GM21576 (cell line): ENCODE results near the gene PTPRF.
"Not testable (repeated sequence)": the region's sequence is repeated elsewhere in the genome, so short reads cannot be mapped to it uniquely, and the experiment has no call there.

Experiments
- ATAC-seq: cut with Tn5 transposase; IDR thresholded peaks from one replicate; pipeline ENCODE4 v1.9.1; 2021; ENCODE audit warnings: mild to moderate bottlenecking, moderate library complexity; ENCODE audit not compliant: unreplicated experiment

PTPRF gene

DNA sequence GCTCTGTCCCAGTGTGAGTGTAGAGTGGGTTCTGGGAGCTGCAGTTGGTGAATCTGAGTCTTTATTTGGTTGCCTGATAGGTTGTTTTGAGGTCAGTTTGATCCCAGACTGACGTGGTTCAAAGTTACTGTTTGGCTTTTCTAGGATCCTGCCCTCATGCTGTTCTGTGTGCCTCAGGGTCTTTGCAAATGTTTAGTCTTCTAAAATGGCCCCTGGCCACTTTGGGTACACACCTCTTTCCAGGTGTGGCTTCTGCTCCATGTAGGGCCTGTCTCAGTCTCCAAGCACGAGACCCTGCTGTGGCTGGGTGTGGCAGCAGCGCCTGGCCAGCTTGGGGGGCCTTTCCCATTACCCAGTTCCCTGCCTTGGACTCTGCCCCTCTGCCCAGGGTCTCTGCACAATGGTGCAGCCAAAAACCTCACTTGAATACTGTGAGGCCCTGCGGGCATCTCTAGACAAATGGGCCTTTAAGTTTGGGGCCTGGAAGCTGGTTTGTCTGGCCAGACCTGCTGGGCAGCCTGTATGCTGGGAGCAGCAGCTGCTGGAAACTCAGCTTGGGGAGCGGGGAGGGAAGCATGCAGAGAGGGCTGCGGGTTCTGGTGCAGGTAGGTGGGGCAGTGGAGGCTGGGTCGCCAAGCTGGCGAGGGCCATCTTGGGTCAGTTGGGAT lies 5.6 kb downstream of the PTPRF start:
- ATAC-seq, result no peak

DNA sequence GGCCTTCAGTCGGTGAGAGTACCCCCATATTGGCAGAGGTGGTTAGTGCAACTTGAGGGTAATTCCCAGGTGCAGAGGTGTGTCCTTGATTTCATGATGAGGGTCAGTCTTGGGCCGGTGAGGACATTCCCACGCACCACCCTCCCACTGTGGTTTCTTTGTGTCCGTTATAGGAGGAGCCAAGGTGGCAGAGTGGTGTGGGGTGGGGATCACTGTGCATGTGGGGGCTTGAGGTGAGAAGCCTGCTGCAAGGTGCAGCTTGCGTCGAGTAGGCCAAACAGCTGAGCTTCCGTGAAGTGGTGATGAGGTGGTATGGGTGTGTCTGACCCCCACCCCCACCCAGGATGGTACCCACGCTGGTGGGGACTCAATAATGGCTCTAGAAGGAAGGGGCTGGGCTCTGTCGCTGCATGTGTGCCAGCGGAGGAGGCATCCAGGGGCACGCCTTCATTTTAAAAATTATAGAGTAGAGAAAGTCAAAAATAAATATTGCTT lies 6.2 kb downstream of the PTPRF start:
- ATAC-seq, result no peak

DNA sequence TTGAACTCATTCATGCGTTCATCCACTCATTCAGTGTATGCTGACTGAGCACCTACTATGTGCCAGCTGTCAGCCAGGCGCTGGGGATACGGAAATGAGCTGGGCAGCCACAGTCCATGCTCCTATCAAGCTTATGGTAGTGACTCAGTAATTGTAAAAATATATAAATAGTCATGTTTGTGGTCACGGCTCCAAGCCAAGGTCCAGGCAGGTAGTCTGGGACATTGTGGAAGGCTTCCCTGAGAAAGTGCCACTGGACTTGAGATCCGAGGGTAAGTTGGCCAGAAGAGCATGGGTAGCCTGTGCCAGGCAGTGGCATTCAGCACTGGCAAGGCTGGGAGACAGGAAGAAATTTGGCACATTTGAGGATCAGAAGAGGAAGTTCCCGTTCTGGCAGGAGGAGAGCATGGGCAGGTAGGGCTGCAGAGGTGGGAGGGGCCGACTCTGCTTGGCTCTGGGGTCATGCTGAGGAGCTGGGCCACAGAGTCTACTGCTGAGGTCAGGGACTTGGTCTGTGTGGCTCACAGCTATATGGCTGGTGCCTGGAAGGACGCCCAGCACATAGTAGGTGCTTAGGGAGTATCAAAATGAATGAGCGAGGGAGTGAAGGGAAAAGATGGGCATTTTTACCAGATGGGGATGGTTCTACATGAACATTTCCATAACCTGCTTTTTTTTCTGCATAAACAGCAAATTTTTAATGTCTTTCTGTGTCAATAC lies 6.9 kb downstream of the PTPRF start:
- ATAC-seq, result no peak

DNA sequence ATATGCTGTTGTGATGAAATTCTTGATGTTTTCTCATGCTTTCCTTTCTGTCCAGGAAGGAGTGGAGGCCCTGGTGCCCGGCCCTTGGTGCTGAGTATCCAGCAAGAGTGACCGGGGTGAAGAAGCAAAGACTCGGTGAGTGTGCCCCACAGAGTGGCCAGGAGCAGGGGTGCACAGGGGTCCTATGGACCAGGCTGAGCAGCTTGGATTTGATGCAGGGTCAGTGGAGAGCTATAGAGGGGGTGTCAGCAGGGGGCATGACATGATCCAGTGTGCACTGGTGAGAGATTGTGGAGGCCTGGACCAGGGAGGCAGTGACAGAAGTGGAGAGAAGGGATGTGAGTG lies 7.4 kb downstream of the PTPRF start:
- no peak for ATAC-seq

DNA sequence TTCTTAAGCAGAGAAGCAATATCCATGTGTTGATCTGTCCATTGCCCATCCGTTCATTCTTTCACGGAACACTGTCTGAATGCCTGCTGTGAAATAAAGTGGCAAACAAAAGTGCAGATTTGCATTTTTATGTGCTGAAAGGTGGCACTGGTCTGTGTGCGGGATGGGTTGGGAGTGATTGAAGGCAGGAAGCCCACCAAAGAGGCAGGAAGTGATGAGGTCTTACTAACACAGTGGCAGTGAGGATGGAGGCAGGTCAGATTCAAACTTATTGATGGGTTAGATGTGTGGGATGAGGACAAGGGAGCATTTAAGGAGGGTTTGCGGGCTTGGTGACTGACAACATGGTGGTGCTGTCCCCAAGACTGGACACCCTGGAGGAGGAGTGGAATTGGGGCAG lies 8.3 kb downstream of the PTPRF start:
- no peak for ATAC-seq

DNA sequence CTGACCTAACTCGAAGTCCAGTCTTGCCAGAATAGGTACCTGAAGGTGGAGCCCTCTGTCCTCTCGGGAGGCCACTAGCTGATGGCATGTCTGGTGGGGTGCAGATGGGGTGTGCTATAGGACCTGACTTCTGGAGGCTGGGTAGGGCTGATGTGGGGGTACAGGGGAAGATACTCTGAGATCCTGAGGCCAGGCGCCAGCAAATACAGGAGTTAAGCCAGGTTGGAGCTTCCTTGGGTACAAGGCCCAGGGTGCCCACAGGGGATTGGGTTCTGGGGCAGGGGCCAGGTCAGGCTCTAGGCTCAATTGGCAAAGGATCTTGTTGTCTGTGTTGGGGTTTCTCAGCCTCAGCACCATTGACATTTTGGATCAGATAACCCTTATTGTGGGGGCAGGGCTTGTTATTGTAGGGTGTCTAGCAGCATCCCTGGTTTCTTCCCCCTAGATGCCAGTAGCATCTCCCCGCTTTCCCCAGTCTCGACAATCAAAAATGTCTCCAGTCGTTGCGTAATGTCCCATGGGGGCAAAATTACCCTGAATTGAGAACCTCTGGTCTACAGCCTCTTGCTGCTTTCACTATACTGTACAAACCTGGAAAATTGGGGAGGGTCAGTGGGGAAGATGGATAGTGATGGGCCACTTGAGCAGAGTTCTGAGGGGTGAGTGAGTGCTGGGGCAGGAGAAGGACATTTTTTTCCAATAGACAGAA lies 9.2 kb downstream of the PTPRF start:
- ATAC-seq, result no peak

DNA sequence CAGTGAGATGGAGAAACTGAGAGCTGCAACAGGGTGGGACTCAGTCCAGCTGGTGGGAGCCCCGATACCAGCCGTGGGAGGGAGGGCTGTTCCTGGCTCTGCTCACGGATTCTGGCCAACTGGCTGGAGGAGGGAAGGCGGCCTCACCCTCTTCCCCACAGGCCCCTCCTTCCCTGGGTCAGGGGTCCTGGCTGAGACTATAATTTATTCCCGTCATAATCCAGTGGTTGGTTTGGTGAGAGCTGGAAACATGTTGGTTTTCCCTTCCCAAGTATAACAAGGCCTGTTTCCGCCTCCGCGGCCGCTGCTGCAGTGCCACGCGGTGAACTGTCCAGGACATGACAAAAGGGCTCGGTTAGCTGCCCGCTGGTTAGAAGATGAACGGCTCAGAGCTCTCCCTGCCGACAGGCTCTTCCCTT lies 10.0 kb downstream of the PTPRF start:
- ATAC-seq, result no peak

DNA sequence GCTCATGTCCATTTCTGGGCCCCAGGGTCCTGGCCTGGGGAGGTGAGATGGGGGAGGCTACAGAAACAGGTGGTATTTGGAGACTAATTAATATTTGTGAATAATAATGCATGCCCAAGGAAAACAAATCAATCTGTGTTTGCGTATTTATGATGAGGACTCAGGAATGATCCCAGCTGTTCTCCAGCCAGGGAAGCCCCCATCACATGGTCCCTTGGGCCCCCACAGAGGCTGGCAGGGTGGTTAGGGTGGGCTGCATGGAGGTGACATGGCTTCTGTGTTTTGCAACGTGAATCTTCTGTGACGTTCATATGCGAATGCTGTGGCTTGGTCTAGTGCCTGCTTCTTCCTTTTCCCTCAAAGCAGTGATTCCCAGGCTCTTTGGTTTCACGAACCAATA lies 10.5 kb downstream of the PTPRF start:
- no peak for ATAC-seq

DNA sequence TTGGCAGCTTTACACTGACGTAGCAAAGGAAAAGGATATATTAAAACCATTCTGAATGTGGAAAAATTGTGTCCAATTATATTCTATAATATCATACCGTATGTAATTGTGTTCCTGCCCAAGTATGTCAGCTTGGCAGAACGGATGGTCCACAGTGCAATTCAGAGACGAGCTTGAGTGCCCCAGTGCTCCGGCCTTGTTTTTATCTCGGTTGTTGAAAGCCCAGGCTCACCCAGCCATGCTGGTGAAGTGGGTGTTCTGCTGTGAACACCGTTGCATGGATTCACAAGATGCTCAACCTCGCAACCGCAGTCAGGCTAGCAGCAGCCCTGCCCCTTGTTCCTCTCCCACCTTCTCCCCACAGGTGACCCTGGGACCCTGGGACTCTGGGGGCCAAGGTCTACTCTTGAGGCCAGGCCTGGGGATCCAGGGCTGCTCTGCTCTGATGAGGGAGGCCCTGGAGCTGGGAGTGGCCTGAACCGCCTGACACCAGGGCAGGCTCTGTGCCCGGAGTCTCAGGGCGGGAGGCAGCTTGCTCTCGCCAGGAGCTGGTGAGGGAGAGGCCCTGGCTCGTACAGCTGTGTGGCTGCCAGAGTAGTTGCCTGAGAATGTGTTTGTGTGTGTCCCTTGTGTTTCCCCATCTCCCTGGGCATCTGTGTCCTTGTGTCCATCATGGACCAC lies 11.2 kb downstream of the PTPRF start:
- ATAC-seq, result no peak

DNA sequence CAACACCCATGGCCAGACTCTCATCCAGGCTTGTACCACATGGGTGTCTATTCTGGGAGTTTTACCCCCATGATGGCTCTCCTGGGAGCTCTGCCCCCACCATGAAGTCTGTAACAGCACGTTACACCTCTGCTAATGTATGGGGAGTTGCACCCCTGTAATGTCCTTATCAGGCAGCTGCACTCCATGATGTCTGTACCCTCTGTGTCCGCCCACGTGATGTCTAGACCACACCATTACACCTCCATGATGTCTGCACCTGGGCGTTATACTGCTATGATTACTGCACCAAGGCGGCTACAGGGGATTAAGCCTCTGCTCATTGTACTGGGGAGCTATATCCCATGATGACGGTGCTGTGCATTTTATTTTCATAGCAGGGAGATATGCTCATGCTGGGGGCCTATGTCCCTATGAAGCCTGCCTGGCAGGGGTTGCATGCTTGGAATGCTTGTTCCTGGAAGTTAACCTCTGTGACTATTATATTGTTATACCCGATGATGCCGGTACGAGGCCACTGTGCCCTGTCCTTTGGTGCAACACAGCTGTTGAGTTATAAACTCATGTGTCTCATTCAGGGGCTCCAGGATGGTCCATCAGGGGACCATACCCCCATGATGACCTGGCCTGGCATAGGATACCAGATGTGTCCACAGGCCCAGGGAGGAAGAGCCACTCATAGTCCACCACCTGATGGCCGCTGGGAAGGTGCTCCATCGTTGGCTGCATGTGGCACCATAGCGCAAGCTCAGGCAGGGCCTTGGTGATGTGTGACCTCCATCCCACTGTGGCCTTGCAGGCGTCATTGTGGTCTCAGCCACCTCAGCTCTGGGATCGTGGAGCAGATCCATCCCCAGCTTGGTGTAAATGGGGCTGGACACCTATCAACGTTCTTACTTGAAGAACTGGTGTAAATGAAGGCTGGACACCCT lies 12.1 kb downstream of the PTPRF start:
- ATAC-seq, result no peak

DNA sequence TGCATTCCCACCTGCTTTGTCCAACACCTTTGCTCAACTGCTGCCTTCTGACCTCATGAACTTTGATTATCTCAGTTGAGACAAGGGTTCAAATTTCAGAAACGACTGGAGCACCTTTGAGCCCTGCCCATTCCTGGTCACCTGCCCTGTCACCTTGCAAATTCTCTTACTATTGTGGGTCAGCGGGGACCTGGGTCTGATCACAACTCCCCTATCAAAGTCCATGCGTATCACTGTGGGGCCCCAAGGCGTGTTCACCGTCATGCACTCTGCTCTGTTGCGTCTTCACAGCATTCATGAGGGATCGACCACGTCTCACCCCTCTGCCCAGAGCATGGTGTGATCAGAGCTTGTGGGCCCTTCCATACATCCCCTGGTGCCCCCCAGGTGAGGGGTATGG lies 12.9 kb downstream of the PTPRF start:
- no peak for ATAC-seq

DNA sequence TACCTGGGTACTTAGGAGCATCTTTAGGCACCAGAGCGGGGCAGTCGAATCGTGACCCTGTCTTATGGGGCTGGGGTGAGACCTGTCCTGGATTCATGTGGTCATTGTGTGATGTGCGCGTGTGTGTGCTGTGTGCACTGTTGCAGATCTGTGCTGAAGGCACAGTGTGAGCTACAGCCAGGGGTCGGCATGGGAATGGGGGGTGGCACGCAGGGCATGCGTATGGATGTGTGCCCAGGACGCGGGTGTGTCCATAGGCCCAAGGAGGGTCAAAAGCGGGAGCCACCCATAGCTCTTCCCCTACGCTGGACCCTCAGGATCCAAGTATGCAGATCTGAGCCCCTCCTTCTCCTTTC lies 14.6 kb downstream of the PTPRF start:
- ATAC-seq, result no peak

DNA sequence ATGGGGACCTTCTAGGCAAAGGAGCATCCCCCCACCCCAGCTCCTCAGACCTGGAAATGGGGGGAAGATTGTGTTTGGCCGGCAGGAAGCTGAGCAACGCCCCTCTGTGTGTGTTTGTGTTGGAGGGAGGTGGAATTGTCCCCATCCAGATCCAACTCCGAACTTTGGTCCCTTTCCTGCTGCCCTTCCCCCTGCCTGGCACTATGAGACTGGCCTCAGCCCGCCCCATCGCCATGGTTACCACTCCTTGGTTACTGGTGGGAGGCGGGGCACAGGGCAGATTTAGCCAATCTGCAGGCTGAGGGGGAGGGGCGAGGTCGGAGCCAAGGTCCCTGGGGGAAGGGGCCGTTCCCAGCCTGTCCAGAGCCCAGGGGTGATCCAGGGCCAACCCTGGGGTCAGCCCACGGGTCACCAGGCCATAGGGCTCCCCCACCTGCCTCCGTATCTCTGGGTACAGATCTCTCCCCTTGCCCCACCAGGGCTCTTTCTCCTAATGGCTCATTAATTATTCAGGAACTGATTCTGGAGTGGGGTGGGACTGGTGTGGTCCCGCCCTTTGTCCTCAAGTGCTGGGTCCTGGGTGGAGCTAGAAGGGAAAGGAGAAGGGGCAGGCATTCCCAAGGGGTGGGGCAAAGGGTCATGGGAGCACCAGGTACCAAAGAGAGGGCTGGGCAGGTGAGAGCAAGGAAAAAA lies 15.2 kb downstream of the PTPRF start:
- no peak for ATAC-seq

DNA sequence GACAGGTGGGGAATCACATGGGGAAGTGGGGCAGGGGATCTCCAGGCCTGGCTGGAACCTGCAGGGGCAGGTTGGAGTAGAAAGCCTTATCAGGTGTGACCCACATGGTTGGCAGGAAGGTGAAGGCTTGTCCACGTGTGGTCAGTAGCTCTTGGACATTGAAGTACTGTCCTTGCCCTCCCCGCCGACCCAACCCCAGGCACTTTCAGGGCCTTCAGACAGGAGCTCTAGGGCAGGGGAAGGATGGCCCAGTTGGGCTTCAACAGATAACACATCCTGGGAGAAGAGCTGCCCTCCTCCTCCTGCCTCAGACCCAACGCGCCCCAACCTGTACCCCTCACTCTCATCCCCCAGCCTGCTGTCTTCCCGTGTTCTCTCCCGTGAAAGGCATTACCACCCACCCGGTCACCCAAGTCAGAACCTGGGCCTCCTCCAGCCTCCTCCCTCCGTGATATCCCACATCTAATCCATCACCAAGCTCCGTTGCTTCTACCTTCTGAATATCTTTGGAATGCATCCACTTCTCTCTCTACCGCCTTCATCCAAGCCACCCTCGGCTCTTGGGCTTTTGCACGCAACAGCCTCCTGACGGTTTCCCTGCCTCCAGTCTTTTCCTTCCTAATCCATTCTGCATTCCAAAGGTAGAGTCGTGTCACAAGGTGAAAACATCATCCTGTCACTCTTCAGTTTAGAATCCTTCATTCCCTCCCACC lies 15.9 kb downstream of the PTPRF start:
- no peak for ATAC-seq

DNA sequence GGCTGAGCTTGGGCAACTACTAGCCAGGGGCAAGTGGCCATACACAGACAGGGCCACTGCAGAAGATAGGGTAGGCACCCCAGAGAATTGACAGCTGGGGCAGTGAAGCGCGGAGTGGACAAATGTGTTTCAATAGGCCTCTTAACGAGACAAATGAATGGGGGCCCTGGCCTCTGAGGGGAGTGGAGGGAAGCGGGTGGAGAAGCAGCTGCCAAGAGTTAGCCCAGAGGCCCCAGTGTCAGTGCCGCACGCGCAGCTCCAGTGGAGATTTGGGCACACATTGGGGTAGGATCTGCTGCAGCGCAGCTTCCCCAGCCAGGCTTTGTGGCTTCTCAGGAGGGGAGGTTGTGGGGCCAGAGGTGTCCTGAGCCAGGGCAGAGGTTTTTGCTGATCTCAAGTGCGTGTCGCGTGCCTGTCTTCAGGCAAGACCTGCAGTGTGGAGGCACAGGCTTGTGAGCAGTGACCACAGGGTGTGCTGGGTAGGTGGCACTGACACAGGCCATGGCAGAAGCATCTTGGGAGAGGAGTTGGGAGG lies 16.9 kb downstream of the PTPRF start:
- ATAC-seq, result no peak

DNA sequence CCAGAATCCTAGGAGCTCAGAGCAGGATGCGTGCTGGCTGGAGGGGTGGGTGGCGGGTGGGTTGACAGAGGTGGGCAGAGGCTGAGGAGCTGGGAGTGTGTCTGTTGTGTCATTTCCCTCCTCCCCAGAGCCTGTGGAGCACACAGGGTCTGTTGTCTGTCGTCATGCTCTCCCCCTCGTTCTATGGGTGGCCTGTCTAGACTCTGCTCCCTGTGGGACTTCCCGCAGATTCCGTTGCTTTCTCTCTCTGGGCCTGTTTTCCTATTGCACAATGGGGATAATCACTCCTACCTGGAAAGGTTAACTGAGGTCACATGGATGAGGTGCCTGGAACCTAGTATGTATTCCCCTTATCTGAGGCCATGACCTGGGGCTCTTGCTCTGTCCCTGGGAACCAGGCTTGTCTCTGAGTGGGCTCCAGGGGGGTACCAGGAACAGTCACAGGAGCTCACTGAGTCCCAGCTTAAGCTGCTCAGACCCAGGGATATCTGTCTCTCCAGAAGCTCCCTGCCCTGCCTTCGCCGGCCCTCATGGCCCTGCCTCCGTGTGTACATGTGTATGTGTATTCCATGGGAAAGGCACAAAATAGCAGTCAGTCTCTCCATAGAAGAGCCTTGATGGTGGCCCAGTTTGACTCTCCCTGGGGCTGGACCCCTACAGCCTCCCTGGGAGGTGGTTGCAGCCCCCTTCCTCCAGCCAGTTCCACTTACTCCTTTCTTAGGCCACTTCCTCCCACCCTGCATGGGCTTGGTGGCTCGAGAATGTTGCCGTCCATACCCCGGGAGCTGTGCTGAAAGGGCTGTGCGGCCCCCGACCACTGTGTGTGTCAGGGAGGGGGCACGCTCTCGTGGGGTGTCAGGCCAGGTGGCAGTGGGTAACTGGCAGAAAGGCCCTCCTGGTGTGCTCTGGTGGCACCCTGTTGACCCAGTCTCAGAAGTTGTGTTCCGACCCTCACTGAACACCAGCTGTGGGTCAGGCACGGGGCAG lies 17.9 kb downstream of the PTPRF start:
- no peak for ATAC-seq

DNA sequence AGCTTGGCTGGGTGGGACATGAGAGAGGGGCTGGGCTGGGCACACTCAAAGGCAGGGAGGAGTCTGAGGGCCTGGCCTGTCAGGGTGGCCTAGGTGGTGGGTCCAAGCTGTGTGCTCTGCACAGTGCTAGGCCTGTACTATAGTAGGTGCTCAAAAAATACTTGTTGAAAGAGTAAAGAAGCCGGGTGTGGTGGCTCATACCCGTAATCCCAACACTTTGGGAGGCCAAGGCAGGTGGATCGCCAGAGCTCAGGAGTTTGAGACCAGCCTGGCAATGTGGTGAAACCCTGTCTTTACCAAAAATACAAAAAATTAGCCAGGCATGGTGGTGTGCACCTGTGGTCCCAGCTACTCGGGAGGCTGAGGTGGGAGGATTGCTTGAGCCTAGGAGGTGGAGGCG lies 18.7 kb downstream of the PTPRF start:
- not testable (repeated sequence) for ATAC-seq
